Upper lobe of right lung (tissue), 1 donor: ENCODE data around the gene PPARA. TPM values are rescaled to one million over a fixed set of nuclear protein-coding genes. Genes with fewer than 3 reads are reported as not detected.
A peak's percentile ranks its signal among the peaks of the same experiment; 100 is the strongest.

ENCODE experiments used
- ATAC-seq: fragments of 200-7000 bp; cut with Tn5 transposase; one replicate; pipeline ENCODE4 v1.9.1; 2020; ENCODE audit warnings: mild to moderate bottlenecking, moderate library complexity
- DNase-seq: peaks from one replicate; pipeline ENCODE4 v3.0.0-alpha.2; 2020
- H3K27ac ChIP-seq: fragments of 200-600 bp; one replicate; pipeline ENCODE4 v1.8.0; 2022
- H3K27me3 ChIP-seq: fragments of 200-600 bp; one replicate; pipeline ENCODE4 v1.8.0; 2022; ENCODE audit warnings: mild to moderate bottlenecking
- H3K36me3 ChIP-seq: fragments of 200-600 bp; one replicate; pipeline ENCODE4 v1.8.0; 2022
- H3K4me1 ChIP-seq: fragments of 200-600 bp; one replicate; pipeline ENCODE4 v1.8.0; 2022
- H3K4me3 ChIP-seq: fragments of 200-600 bp; one replicate; pipeline ENCODE4 v1.8.0; 2022; ENCODE audit warnings: mild to moderate bottlenecking
- H3K9me3 ChIP-seq: fragments of 200-600 bp; one replicate; pipeline ENCODE4 v1.8.0; 2022
- CTCF ChIP-seq: fragments of 200-600 bp; IDR thresholded peaks from one replicate; pipeline ENCODE4 v1.8.0; 2022; ENCODE audit warnings: antibody characterized with exemption
- intact Hi-C: fragments of 100-400 bp; cut with DNase I; formaldehyde crosslinking; loops from one replicate; pipeline ENCODE4 v1.11.0; 2022
- total RNA-seq: library from RNA; stranded (reverse); fragmentation: NEBNext Ultra II Directional; extraction: Animal tissue kit (Norgen Biotek cat#: 25700); gene quantifications from one replicate; pipeline ENCODE4 v1.2.1, GENCODE V29; 2021
- donor health status: DM: no; HTN: yes; CAD: no; lungs with severe emphysema.

PPARA gene
- total RNA-seq, 1 donor from 2014 or later: 18.4 TPM

GRCh38 chr22:46143491-46144147 is 6.7 kb upstream of the PPARA start:
- H3K9me3 ChIP-seq: no peaks in the 10 kb centered on the region
- DNase-seq (no peak), ATAC-seq (no peak)
- intact Hi-C loops: no loop called here
- H3K36me3 ChIP-seq: no peaks in the 10 kb centered on the region
- H3K27ac ChIP-seq: no peak overlapping the region
- H3K27me3 ChIP-seq: no peaks in the 10 kb centered on the region
- no peak overlapping the region for H3K4me3 ChIP-seq
- H3K4me1 ChIP-seq: peaks cover 4% of the 10 kb centered on the region
- TF ChIP-seq CTCF: no peak

GRCh38 chr22:46145361-46145851 is 4.9 kb upstream of the PPARA start:
- Histone ChIP-seq H3K27me3 (no peaks in the 10 kb centered on the region), H3K27ac (no peak overlapping the region), H3K4me1 (peaks cover 9% of the 10 kb centered on the region), H3K9me3 (no peaks in the 10 kb centered on the region), H3K4me3 (no peak overlapping the region), H3K36me3 (no peaks in the 10 kb centered on the region)
- no peak for ATAC-seq
- intact Hi-C loops: no loop called here
- no peak for TF ChIP-seq CTCF
- no peak for DNase-seq

GRCh38 chr22:46145896-46146295 is 4.4 kb upstream of the PPARA start:
- intact Hi-C loops: no loop called here
- Histone ChIP-seq H3K4me1 (peaks cover 9% of the 10 kb centered on the region), H3K27me3 (no peaks in the 10 kb centered on the region), H3K36me3 (no peaks in the 10 kb centered on the region), H3K9me3 (no peaks in the 10 kb centered on the region), H3K4me3 (no peak overlapping the region), H3K27ac (no peak overlapping the region)
- no peak for DNase-seq
- no peak for TF ChIP-seq CTCF
- ATAC-seq: no peak

- no peak overlapping the region for H3K4me3 ChIP-seq
- no peak overlapping the region for H3K27ac ChIP-seq
- H3K9me3 ChIP-seq: no peaks in the 10 kb centered on the region
- ATAC-seq (no peak), DNase-seq (no peak)
- TF ChIP-seq CTCF: no peak
- no peaks in the 10 kb centered on the region for H3K36me3 ChIP-seq
- H3K27me3 ChIP-seq: no peaks in the 10 kb centered on the region
- intact Hi-C loops: no loop called here
- H3K4me1 ChIP-seq: peaks cover 9% of the 10 kb centered on the region
Measured at GRCh38 chr22:46146329-46146728, 4.0 kb upstream of the PPARA start.

GRCh38 chr22:46147061-46147460 is 3.3 kb upstream of the PPARA start:
- no peak overlapping the region for H3K27ac ChIP-seq
- H3K4me1 ChIP-seq: peaks cover 17% of the 10 kb centered on the region
- no peak overlapping the region for H3K4me3 ChIP-seq
- peak; percentile 58 for DNase-seq
- no peak for TF ChIP-seq CTCF
- H3K9me3 ChIP-seq: no peaks in the 10 kb centered on the region
- H3K36me3 ChIP-seq: no peaks in the 10 kb centered on the region
- H3K27me3 ChIP-seq: no peaks in the 10 kb centered on the region
- intact Hi-C loops: no loop called here
- ATAC-seq: no peak
